IPS DF 4.7 (cell line): Measurements from ENCODE around the gene RUFY4.

Source experiments
- DNase-seq: peaks from one replicate; pipeline ENCODE4 v3.0.0-alpha.2; 2013; ENCODE audit warnings: low spot score; ENCODE audit errors: extremely low read depth

Gene RUFY4

DNA sequence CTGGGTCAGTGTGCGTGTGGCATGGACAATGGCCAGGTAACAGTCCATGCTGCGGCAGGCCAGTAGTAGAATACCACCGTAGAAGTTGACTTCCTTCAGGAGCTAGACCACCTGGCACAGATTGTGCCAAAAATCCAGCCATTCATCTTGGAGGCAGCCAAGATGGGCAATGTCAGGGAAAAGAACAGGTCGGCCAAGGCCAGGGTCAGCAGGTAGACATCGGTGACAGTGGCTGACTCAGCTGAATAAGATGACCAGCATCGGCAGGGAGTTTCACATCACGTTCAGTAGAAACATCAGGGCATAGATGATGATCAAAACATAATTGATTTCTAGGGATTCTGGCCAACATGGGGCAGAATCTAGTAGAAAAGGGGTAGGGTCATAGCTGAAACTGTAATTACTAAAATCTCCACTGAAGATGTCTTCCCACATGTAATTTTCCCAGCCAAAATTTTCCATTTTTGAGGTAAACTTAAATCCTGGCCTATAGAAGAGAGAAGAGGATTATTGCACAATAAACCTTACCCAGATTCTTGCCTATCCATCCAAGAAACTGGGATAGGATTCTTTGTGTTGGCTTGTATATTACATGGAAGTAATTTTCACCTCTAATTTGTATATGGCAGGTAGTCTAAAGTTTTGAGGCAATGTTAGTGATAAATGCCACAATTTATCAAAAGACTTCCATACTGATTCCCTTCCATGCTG is 7.9 kb upstream of the RUFY4 start:
- no peak for DNase-seq

DNA sequence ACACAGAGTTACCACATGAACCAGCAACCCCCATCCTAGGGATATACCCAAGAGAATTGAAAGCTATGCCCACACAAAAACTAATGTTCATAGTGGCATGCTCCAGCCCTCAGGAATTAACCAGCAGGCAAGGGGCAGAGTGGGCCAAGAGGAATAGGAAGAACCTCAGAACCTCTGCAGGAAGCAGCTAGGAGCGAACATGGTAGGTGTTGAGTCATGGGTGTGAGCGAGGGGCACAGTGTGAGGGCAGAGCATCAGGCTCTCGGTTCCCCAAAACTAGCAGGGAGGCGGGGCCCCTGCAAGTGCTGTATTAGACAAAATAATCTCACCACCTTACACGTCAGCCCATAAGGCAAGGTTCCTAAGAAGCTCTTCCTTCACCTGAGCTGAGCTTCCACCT is 5.6 kb upstream of the RUFY4 start:
- no peak for DNase-seq

DNA sequence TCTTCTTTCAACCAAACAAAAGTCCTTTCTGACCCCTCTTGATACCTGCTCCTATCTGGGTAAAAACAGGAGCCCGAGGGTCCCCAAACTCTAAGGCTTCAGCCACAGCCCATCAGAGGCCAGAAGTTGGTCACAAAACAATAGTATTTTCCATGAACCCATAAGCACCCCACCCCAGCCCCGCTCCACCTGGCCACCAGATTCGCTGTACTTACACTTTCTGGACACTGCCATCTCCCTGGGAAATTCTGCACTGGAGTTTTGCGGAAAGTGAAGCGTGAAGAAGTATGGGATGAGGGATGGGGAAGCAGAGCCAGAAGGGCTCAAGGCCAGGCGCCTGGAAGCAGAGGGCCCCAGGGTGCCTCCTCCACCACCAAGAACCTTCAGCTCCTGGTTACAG is 5.2 kb upstream of the RUFY4 start:
- no peak for DNase-seq

- DNase-seq, result no peak
Measured at GRCh38 chr2:218065239-218066006, 3.6 kb upstream of the RUFY4 start.

GRCh38 chr2:218066926-218067515 is 2.0 kb upstream of the RUFY4 start:
- DNase-seq, result no peak

GRCh38 chr2:218067523-218067922 is 1.5 kb upstream of the RUFY4 start:
- no peak for DNase-seq

GRCh38 chr2:218069606-218070300 is 700 bp downstream of the RUFY4 start:
- no peak for DNase-seq

- no peak for DNase-seq
Measured at GRCh38 chr2:218070587-218070986, 1.5 kb downstream of the RUFY4 start.

DNA sequence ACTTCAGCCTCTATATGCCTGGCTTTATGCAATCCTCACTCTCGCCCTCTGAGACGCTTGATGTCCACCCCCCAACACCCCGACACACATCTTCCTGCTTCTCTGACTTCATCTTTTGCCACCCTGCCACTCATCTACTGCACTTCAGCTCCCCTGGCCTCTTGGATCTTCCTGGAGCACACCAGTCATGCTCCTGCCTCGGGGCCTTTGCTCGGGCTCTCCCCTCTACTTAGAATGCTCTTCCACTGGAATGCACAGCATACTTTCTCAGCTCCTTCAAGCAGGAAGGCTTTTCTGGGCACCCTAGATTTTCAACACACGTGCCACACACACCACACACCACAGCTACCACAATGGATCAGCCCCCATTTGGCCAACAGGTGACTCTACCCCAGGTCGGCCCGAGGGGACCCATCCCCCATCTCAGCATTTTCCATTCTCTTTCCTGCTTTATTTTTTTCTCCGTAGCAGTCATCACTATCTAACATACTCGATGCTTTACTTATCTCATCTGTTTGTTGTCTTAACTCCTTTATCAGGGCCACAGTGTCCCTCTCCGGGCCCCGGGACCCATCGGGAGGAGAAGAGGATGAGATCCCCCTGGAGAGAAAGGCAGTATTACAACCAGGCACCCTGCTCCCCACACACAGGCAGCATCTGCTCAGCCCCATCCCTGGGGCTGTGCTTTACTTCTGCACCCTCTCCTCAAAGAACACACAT is 2.3 kb downstream of the RUFY4 start:
- DNase-seq, result no peak

DNA sequence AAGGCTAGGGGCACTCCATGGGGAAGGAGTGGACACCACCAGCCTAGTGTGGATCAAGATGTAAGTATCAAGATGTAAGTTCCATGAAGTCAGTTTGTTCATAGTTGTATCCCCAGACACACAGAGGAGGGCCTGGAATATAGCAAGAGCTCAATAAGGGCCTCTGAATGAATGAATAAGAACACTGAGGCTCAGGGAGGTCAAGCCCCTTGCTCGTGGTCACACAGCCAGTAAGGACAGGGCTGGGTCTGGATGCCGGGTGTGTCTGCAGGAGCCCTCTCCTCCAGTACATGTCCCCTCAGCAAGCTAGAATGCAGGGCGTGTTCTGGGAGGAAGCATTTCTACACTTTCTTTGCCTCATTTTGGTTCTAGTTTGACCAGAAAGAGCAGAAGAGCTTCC is 2.9 kb downstream of the RUFY4 start:
- DNase-seq, result no peak

GRCh38 chr2:218072478-218073024 is 3.5 kb downstream of the RUFY4 start:
- DNase-seq, result no peak

- no peak for DNase-seq
Measured at GRCh38 chr2:218073185-218073584, 4.1 kb downstream of the RUFY4 start.

GRCh38 chr2:218074031-218074430 is 5.0 kb downstream of the RUFY4 start:
- no peak for DNase-seq

- no peak for DNase-seq
Measured at GRCh38 chr2:218075975-218076811, 7.1 kb downstream of the RUFY4 start.

DNA sequence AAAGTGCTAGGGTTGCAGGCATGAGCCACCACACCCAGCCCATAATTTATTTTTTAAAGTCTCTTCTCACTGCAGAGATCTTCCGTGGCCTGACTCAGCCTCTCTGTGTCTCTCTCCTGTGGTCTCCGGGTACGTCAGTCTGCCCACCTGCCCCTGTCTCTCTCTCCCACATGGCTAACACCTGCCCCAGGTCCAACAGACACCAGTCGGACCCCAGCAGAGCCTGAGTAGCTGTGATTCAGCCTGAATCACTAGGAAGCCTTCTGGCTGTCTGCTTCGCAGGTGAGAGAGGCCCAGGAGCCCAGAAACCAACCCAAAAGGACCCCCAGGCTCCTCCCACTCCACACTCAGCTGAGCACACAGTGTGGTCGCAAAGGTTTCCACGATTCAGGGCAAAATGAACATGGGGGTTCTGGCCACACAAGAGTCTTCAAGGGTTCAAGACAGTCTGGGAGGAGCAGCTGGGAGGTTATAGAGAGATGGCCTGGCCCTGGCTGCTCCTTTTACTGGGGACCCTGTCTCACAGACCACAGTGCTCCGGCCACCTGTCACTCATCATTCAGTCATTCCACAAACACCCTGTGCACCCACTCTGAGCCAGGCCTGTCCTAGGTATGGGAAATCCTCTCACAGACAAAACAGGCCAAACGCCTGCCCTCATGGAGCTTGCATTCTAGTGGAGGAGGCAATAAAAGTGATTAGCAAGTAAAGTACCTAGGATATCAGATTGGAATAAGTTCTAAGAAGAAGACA is 8.6 kb downstream of the RUFY4 start:
- no peak for DNase-seq

DNA sequence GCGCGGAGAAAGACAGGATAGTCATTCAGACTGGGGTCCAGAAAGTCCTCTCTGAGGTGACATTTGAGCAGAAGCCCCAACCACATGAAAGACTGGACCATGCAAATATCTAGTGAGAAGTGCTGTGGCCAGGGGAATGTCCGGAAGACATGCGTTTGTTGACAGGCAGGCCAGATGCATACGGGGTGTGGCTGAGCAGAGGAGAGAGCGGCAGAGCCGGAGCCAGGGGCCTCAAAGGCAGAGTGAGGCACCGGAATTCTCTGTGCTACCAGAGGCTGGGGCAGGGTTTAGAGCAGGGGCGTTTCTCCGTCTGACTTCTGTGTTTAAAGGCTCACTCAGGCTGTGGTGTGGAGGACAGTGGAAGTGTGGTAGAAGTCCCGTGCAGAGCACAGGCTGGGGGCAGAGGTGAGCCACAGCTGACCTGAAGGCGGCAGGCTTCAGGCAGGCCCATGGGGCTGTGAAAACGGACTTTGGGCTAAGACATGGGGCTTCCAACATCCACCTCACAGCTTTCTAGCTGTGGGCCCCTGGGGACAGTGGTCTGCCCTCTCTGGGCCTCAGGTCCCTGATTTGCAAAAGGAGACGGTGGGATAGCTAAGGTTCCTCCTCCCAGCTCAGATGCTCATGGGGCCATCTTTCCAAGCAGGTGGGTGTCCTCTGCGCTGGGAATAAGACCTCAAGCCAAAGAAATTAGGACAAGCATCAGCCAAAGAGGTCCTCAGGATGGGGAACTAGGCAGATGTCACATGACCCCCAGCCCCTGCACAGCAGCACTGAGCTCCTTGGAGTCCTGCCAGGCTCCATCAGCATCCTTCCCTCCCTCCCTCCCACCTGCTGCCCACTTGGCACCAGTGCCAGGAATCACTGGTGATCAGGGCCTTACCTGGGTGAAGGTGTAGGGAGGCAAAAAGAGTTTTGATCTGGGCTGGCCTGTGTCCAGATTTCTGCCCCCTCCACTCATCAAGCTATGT is 11.2 kb downstream of the RUFY4 start:
- no peak for DNase-seq

DNA sequence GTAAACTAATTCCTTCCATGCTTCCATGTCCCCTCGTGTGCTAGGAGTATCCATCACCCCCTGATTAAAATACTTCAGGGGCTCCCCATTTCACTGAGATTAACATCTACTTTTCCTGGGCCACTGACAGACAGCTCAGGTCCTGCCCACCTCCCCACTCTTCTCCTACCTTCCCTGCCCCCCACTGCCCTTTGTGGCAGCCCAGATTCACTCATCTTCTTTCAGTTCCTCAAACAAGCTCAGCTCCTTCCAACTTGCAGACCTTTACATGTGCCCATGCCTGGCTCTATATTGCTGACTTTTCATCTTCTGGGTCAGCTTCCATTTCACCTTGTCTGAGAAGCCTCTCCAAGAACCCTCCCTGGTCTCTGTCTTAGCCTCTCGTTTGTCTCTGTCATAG is 12.0 kb downstream of the RUFY4 start:
- DNase-seq, result no peak

GRCh38 chr2:218081695-218082094 is 12.6 kb downstream of the RUFY4 start:
- DNase-seq, result no peak
